ENCODE data around the gene CMYA5.

- no peak for TF ChIP-seq CTCF (conservative IDR thresholded peaks at IDR 0.05; ENCODE audit: low read depth, low read length)
- TF ChIP-seq EZH2 (IDR thresholded peaks at IDR 0.05; ENCODE audit: low read length, unreplicated experiment), result no peak
- TF ChIP-seq EZH2phosphoT487 (IDR thresholded peaks at IDR 0.05; ENCODE audit: borderline replicate concordance, low read length), result no peak
Measured at GRCh38 chr5:79842991-79843390, 153.4 kb downstream of the CMYA5 start.
